Hepatocyte (in vitro differentiated cells): ENCODE data around the gene ANKRD13D.

Experiments used
- CTCF ChIP-seq: fragments of 200-600 bp; sonication (generic); IDR thresholded peaks from 2 replicates; pipeline ENCODE4 v1.5.1; 2016; ENCODE audit warnings: antibody characterized with exemption, mild to moderate bottlenecking; ENCODE audit not compliant: poor library complexity
- EZH2 ChIP-seq: fragments of 200-600 bp; sonication (generic); IDR thresholded peaks from 2 replicates; pipeline ENCODE4 v1.6.1; 2016; ENCODE audit warnings: antibody characterized with exemption, mild to moderate bottlenecking, borderline replicate concordance
- EZH2phosphoT487 ChIP-seq: fragments of 200-600 bp; sonication (generic); IDR thresholded peaks from one replicate; pipeline ENCODE4 v1.6.1; 2018; ENCODE audit warnings: antibody characterized with exemption, mild to moderate bottlenecking, low read depth, moderate library complexity; ENCODE audit not compliant: unreplicated experiment, severe bottlenecking

- TF ChIP-seq CTCF, result no peak
- no peak for TF ChIP-seq EZH2phosphoT487
- no peak for TF ChIP-seq EZH2
These were observed 49.1 kb upstream of the ANKRD13D start for GRCh38 chr11:67239783-67240575.
